ENCODE results near the gene STAT5A. TPM values are rescaled to one million over a fixed set of nuclear protein-coding genes. Genes with fewer than 3 reads are reported as not detected.
"Not testable (repeated sequence)": the region's sequence is repeated elsewhere in the genome, so short reads cannot be mapped to it uniquely, and the experiment has no call there.

STAT5A gene
- total and polyA plus RNA-seq, 11 donors: 4.9 to 44.0 (median 15.6) TPM

DNA sequence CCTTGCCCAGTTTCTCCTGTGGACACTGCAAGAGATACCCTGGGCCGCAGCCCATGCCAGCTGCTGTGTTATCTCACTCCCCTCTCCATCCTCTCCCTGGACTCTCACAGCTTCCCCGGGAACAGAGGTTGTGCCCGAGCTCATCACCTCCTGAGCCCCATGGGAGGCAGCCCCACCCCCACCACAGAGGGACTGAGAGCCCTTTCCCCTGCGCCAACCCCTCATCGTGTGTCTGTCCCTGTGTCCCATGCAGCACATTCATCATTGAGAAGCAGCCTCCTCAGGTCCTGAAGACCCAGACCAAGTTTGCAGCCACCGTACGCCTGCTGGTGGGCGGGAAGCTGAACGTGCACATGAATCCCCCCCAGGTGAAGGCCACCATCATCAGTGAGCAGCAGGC lies 12.7 kb downstream of the STAT5A start:
- Histone ChIP-seq H3K4me1 (no peaks in the 10 kb centered on the region), H3K4me3 (no peak overlapping the region), H3K9me3 (no peaks in the 10 kb centered on the region), H3K27me3 (no peaks in the 10 kb centered on the region), H3K36me3 (peaks cover 0 to 84% (median 60%) of the 10 kb centered on the region in 9 donors), H3K27ac (no peak overlapping the region)
- intact Hi-C loops (cut with DNase I): no loop called here
- 87 to 91% (median 88%) methylated on average over 8 to 9 of the region's 9 CpGs for WGBS, 4 donors
- TF ChIP-seq, protein P1, sequence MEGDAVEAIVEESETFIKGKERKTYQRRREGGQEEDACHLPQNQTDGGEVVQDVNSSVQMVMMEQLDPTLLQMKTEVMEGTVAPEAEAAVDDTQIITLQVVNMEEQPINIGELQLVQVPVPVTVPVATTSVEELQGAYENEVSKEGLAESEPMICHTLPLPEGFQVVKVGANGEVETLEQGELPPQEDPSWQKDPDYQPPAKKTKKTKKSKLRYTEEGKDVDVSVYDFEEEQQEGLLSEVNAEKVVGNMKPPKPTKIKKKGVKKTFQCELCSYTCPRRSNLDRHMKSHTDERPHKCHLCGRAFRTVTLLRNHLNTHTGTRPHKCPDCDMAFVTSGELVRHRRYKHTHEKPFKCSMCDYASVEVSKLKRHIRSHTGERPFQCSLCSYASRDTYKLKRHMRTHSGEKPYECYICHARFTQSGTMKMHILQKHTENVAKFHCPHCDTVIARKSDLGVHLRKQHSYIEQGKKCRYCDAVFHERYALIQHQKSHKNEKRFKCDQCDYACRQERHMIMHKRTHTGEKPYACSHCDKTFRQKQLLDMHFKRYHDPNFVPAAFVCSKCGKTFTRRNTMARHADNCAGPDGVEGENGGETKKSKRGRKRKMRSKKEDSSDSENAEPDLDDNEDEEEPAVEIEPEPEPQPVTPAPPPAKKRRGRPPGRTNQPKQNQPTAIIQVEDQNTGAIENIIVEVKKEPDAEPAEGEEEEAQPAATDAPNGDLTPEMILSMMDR (IDR thresholded peaks at IDR 0.05): no peak
- TF ChIP-seq POLR2A (IDR thresholded peaks at IDR 0.05): no peak
- ATAC-seq: no peak
- no peak for DNase-seq

GRCh38 chr17:42303694-42304093 lies 15.4 kb downstream of the STAT5A start:
- intact Hi-C loops (cut with DNase I): no loop called here
- WGBS, 4 donors: 83 to 94% (median 91%) methylated on average over 3 of the region's 3 CpGs
- TF ChIP-seq, protein P1 (IDR thresholded peaks at IDR 0.05): no peak
- no peak for TF ChIP-seq POLR2A (IDR thresholded peaks at IDR 0.05)
- DNase-seq (no peak), ATAC-seq (no peak)
- H3K27ac ChIP-seq: no peak overlapping the region
- no peaks in the 10 kb centered on the region for H3K27me3 ChIP-seq
- no peaks in the 10 kb centered on the region for H3K9me3 ChIP-seq
- H3K4me3 ChIP-seq: no peak overlapping the region
- H3K4me1 ChIP-seq: no peaks in the 10 kb centered on the region
- H3K36me3 ChIP-seq: peaks cover 0 to 89% (median 68%) of the 10 kb centered on the region in 9 donors

- TF ChIP-seq POLR2A (IDR thresholded peaks at IDR 0.05): no peak
- TF ChIP-seq, protein P1 (IDR thresholded peaks at IDR 0.05): no peak
- DNase-seq (no peak), ATAC-seq (peak in 1 of 4 donors; percentile 4)
- Histone ChIP-seq H3K36me3 (peaks cover 0 to 89% (median 70%) of the 10 kb centered on the region in 9 donors), H3K27me3 (no peaks in the 10 kb centered on the region), H3K4me3 (no peak overlapping the region), H3K4me1 (peaks cover 0 to under 1% (median 0%) of the 10 kb centered on the region in 12 donors), H3K9me3 (no peaks in the 10 kb centered on the region), H3K27ac (no peak overlapping the region)
- intact Hi-C loops (cut with DNase I): no loop called here
- 95 to 97% (median 96%) methylated on average over 12 to 16 of the region's 16 CpGs for WGBS, 4 donors
These were observed 16.1 kb downstream of the STAT5A start for GRCh38 chr17:42304187-42305030.

DNA sequence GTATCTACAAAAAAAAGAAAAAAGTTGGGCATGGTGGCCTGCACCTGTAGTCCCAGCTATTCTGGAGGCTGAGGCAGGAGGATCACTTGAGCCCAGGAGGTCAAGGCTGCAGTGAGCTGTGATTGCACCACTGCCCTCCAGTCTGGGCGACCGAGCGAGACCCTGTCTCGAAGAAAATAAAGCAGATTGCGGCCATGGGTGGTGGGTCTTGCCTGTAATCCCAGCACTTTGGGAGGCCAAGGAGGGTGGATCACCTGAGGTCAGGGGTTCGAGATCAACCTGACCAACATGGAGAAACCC lies 16.7 kb downstream of the STAT5A start:
- intact Hi-C loops (cut with DNase I); H3K27me3 ChIP-seq; DNase-seq; H3K4me1 ChIP-seq; H3K27ac ChIP-seq; H3K9me3 ChIP-seq; H3K4me3 ChIP-seq; ATAC-seq: not testable (repeated sequence)
- H3K36me3 ChIP-seq: peaks cover 0 to 93% (median 73%) of the 10 kb centered on the region in 9 donors
- WGBS, 4 donors: 95 to 98% (median 96%) methylated on average over 6 of the region's 6 CpGs

Data from heart left ventricle (tissue), 16 donors.